NCI-H748 (cell line): ENCODE data around the gene PSORS1C2.
"Not testable (repeated sequence)": the region's sequence is repeated elsewhere in the genome, so short reads cannot be mapped to it uniquely, and the experiment has no call there.

Experiments
- DNase-seq: peaks from one replicate; lab custom pipeline; 2025; ENCODE audit not compliant: unreplicated experiment; lab: John Stamatoyannopoulos, UW

PSORS1C2 gene

GRCh38 chr6:31138982-31139381 is at the start of gene PSORS1C2:
PSORS1C2 (minus strand) TSS chr6:31139066; CDS start chr6:31139026, 40 bp downstream.
- DNase-seq, result no peak

- DNase-seq, result no peak
Observed at GRCh38 chr6:31187780-31188194, 48.9 kb upstream of the PSORS1C2 start.

- no peak for DNase-seq
Observed at GRCh38 chr6:31186052-31186734, 47.3 kb upstream of the PSORS1C2 start.

- not testable (repeated sequence) for DNase-seq
Observed at GRCh38 chr6:31185695-31186051, 46.8 kb upstream of the PSORS1C2 start.

DNA sequence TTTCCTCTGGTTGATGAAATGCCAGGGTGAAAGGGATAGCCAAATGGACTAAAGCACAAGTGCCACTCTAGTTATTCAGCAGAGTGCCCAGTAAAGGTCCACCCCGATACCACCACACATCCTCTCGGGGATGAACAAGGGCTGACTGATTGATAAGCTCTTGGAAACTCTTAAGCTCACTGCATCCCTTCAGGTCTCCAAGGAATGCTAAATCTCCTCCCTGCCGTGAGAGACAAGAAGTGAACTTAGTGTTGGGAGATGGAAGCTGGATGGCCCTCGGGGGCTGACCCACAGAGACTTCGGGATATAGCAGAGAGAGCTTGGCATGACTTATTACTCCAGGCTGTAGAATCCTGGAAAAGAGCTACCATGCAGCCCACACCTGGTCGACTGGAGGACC is 45.0 kb upstream of the PSORS1C2 start:
- DNase-seq, result not testable (repeated sequence)

GRCh38 chr6:31183287-31183686 is 44.4 kb upstream of the PSORS1C2 start:
- DNase-seq, result not testable (repeated sequence)

DNA sequence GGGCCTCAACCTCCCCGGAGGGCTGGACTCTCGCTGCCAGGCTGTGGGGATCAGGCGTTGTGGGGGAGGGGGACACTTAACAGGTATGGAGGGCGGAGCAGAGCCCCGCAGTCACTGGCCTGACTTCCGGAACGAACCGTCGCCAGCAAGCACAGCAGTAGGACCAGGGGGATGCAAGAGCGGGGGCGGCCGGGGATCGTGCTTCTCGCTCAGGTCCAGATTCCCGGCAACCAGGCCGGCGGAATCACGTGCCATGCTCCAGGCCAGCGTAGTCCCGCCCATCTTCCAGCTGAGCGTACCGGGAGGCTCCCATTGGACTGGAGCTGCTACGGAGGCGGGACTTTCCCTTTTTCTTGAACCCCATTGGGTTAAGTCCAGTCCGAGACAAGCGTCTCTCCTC is 41.6 kb upstream of the PSORS1C2 start:
- no peak for DNase-seq

- no peak for DNase-seq
Observed at GRCh38 chr6:31179896-31180295, 41.0 kb upstream of the PSORS1C2 start.

DNA sequence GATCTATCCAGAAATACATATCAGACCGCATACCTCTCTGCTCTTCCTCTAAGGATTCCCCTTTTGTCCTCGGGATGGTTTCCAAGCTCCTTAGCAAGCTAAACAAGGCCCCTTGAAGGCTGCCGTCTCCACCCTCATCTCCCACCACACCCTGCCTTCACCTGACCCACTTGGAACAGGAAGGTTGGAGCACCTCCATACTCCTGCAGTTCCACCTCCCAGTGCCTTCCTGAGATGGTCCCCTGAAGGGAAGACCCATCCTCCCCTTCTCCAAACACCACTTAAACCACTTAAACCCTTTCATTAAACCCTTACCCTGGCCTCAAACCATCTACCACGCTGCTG is 40.1 kb upstream of the PSORS1C2 start:
- DNase-seq, result no peak

GRCh38 chr6:31178143-31179041 is 39.5 kb upstream of the PSORS1C2 start:
- no peak for DNase-seq

DNA sequence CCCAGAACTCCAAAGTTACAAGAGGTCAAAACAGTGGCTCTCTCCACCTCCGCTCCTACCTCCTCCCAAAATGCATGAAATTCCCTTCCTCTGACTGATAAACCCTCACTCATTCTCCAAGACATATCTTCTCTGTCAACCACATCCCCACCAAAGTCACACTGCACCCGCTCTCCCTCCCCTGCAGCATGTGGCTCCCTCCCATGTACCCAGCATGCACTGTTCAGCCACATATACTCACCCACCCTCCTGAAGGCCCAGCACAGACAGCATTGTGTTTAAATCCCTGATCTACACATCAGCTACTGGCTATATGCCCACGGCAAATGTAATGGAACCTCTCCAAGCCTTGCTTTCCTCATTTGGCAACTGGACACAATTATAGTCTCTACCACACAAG is 37.1 kb upstream of the PSORS1C2 start:
- DNase-seq, result no peak

- DNase-seq, result no peak
Observed at GRCh38 chr6:31174378-31174777, 35.5 kb upstream of the PSORS1C2 start.

- no peak for DNase-seq
Observed at GRCh38 chr6:31173406-31173805, 34.5 kb upstream of the PSORS1C2 start.

- DNase-seq, result no peak
Observed at GRCh38 chr6:31172973-31173384, 34.1 kb upstream of the PSORS1C2 start.

DNA sequence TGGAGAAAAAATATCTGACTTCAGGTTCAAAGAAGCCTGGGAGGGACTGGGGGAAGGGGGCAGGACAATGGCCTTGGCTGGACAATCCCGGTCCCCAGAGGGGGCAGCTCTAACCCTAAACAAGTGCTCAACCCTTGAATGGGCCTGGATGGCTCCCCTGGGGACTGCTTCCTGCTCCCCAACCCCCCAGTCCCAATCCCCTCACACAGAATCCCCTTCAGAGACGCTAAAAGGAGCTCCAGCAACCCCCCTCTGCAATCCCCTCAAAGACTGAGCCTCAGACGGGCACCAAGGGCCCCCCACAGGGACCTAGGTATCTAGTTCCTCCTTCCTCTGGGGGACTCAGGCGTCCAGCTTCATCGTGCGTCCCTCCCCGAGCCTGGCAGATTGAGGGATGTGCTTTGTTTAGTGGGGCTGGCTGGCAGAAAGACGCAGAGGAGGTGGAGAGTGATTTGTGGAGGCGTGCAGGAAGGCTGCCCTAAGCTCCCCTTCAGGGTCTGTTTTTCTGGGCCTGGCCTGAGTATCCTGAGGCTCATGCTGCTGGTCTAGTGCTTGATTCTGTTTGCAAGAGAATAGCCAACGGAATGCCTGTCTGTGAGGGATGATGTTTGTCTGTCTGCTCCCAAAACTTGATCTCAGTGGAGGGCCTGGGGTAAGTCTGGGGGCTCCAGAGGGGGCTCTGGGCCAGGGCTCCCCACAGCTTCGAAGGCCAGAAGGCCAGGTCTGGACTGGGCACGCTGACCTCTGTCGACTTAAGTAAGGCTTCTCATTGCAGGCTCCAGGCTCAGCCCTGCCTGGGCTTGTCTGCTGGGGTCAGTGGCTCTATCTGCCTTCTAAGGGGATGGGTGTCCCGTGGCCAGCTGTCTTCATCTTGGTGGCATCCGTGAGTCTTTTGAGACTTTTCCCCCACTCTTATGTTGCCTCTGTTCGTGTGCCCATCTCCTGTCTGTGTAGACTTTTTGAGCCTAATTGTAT is 33.4 kb upstream of the PSORS1C2 start:
- DNase-seq, result no peak

GRCh38 chr6:31170987-31171671 is 32.3 kb upstream of the PSORS1C2 start:
- no peak for DNase-seq

- no peak for DNase-seq
Observed at GRCh38 chr6:31170600-31170881, 31.7 kb upstream of the PSORS1C2 start, which contains the start of gene POU5F1. POU5F1 (minus strand) TSS chr6:31170682; CDS start chr6:31170620, 62 bp downstream.

DNA sequence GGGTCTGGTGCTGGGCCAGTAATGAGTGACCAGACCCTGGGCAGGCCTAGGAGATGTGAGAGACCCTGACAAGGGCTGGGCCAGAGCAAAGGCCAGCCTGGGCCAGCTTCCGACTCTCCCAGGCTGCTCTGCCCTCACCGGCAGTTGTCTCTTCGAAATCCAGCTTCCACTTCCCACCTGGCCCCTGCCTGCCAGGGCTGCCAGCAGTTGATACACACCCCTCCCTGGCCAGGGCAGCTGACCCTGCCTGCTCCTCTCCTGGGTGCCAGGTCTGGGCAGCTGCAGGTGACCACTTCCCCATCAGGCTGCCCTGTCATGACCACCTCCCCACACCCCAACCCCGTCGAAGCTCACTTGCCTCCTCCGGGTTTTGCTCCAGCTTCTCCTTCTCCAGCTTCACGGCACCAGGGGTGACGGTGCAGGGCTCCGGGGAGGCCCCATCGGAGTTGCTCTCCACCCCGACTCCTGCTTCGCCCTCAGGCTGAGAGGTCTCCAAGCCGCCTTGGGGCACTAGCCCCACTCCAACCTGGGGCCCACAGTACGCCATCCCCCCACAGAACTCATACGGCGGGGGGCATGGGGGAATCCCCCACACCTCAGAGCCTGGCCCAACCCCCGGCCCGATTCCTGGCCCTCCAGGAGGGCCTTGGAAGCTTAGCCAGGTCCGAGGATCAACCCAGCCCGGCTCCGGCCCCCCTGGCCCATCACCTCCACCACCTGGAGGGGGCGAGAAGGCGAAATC is 31.2 kb upstream of the PSORS1C2 start:
- DNase-seq, result not testable (repeated sequence)

DNA sequence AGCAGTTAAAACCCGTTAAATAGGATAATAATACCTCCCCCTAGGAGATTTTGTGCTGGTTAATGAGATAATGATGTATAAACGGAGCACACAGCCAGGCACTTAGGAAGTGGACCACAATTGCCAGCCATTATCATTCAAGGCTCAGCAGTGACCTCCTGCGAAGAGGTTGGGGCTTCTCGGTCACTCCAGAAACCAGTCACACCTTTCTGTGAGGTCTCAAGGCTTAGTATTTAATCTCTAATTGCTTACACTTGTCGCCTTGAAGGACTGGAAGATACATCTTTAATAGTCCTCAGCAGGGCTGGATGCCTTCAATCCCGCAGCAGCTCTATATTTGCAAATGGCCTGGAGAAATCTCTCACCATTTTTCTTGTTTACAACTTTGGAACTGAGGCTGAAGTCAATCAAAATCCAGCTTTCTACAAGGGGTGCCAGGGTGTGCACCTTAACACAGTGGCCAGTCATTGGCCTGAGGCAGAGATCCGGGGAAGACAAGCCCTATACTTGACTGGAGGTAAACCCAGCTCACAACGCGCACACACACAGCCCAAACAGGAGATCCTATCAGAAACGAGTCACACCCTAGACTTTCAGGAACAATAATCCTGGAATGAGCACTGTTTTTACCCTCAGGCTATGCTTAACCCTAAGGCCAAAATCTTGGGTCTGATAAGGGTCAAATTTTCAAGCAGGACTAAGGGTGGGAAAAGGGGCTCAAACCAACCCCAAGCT is 30.4 kb upstream of the PSORS1C2 start:
- DNase-seq, result no peak
